DMS114 treated with DMSO at 0.1 percent for 48 hours (cell line): ENCODE results near the gene FAM20A.

Experiments used
- DNase-seq: peaks from one replicate; lab custom pipeline; 2025; ENCODE audit not compliant: unreplicated experiment; lab: John Stamatoyannopoulos, UW

FAM20A gene

GRCh38 chr17:68570526-68570925 lies 30.6 kb downstream of the FAM20A start:
- DNase-seq, result no peak

GRCh38 chr17:68569346-68569745 lies 31.8 kb downstream of the FAM20A start:
- DNase-seq, result no peak

- DNase-seq, result no peak
Observed at GRCh38 chr17:68568581-68568980, 32.6 kb downstream of the FAM20A start.

GRCh38 chr17:68567581-68567980 lies 33.6 kb downstream of the FAM20A start:
- no peak for DNase-seq

- no peak for DNase-seq
Observed at GRCh38 chr17:68567035-68567434, 34.1 kb downstream of the FAM20A start.

GRCh38 chr17:68566442-68566738 lies 34.8 kb downstream of the FAM20A start:
- no peak for DNase-seq

- no peak for DNase-seq
Observed at GRCh38 chr17:68565661-68566441, 35.3 kb downstream of the FAM20A start.

GRCh38 chr17:68564415-68565111 lies 36.6 kb downstream of the FAM20A start:
- DNase-seq, result no peak

GRCh38 chr17:68562736-68563135 lies 38.4 kb downstream of the FAM20A start:
- no peak for DNase-seq

GRCh38 chr17:68560966-68561720 lies 40.0 kb downstream of the FAM20A start:
- DNase-seq, result no peak

GRCh38 chr17:68559316-68559715 lies 41.9 kb downstream of the FAM20A start:
- no peak for DNase-seq

- DNase-seq, result no peak
Observed at GRCh38 chr17:68556551-68556950, 44.6 kb downstream of the FAM20A start.

- DNase-seq, result no peak
Observed at GRCh38 chr17:68544111-68544915, 56.9 kb downstream of the FAM20A start.

GRCh38 chr17:68542698-68543463 lies 58.3 kb downstream of the FAM20A start:
- no peak for DNase-seq

GRCh38 chr17:68541816-68542215 lies 59.4 kb downstream of the FAM20A start:
- DNase-seq, result no peak

- DNase-seq, result no peak
Observed at GRCh38 chr17:68540981-68541380, 60.2 kb downstream of the FAM20A start.

- no peak for DNase-seq
Observed at GRCh38 chr17:68539548-68540467, 61.4 kb downstream of the FAM20A start.

GRCh38 chr17:68535922-68536321 lies 65.2 kb downstream of the FAM20A start:
- DNase-seq, result no peak

GRCh38 chr17:68534695-68535088 lies 66.5 kb downstream of the FAM20A start:
- no peak for DNase-seq
